Activated naive CD4-positive, alpha-beta T cell treated with anti-CD3 and anti-CD28 coated beads, Interleukin-2, amount 10 ng/mL, durations not matched to agents 5 hours and 36 hours (primary cell): ENCODE results near the gene FBXW11. TPM values are rescaled to one million over a fixed set of nuclear protein-coding genes. Genes with fewer than 3 reads are reported as not detected.

Experiments
- total RNA-seq, 2 experiments: library from RNA; stranded (reverse); gene quantifications; one replicate each; pipeline ENCODE4 v1.2.3, GENCODE V29; 2021

The FBXW11 gene
- 10 to 100 TPM; 27.9 to 30.7 TPM for total RNA-seq

GRCh38 chr5:172006321-172007174 is at the start of gene FBXW11:
TSS of gene FBXW11 (minus strand) at chr5:172006638. CDS start at chr5:172006502, 136 bp downstream.

Other genes with a start within 250 kb of the FBXW11 start
- gene SMIM23, start 220.8 kb downstream of the FBXW11 start, total RNA-seq, result not detected
- gene STK10, start 181.6 kb upstream of the FBXW11 start, total RNA-seq, result 100 to 1,000 TPM; 262 to 272 TPM
- not detected for gene EFCAB9, start 187.5 kb upstream of the FBXW11 start, total RNA-seq